H9 (cell line): ENCODE results near the gene DUSP5. TPM values are rescaled to one million over a fixed set of nuclear protein-coding genes. Genes with fewer than 3 reads are reported as not detected.

ENCODE experiments used
- DNase-seq: peaks from one replicate; pipeline ENCODE4 v3.0.0-alpha.2; 2017
- H2AFZ ChIP-seq: one replicate; pipeline ENCODE4 v1.6.1; 2013; ENCODE audit warnings: mild to moderate bottlenecking, low read length, control low read depth, moderate library complexity
- H2AK5ac ChIP-seq: 2 replicates; pipeline ENCODE4 v1.6.1; 2013; ENCODE audit warnings: low read length, control low read depth, mixed read lengths; ENCODE audit not compliant: insufficient read length
- H2BK120ac ChIP-seq: one replicate; pipeline ENCODE4 v1.6.1; 2013; ENCODE audit warnings: low read depth, mild to moderate bottlenecking, low read length, control low read depth, inconsistent platforms; ENCODE audit not compliant: poor library complexity, severe bottlenecking
- H2BK12ac ChIP-seq: 2 replicates; pipeline ENCODE4 v1.6.1; 2013; ENCODE audit warnings: low read length, control low read depth, mixed read lengths, low read depth; ENCODE audit not compliant: insufficient read length
- H2BK15ac ChIP-seq: 2 replicates; pipeline ENCODE4 v1.6.1; 2013; ENCODE audit warnings: low read depth, low read length, control low read depth
- H2BK20ac ChIP-seq: one replicate; pipeline ENCODE4 v1.6.1; 2013; ENCODE audit warnings: low read depth, mild to moderate bottlenecking, low read length, control low read depth, inconsistent platforms; ENCODE audit not compliant: poor library complexity, severe bottlenecking
- H2BK5ac ChIP-seq: 2 replicates; pipeline ENCODE4 v1.6.1; 2013; ENCODE audit warnings: low read length, control low read depth, mixed read lengths; ENCODE audit not compliant: insufficient read length
- H3K14ac ChIP-seq: 2 replicates; pipeline ENCODE4 v1.6.1; 2013; ENCODE audit warnings: low read length, control low read depth; ENCODE audit not compliant: insufficient read depth
- H3K18ac ChIP-seq: 2 replicates; pipeline ENCODE4 v1.6.1; 2013; ENCODE audit warnings: low read depth, mild to moderate bottlenecking, mixed read lengths, low read length, control low read depth; ENCODE audit not compliant: insufficient read length
- H3K23ac ChIP-seq: 2 replicates; pipeline ENCODE4 v1.6.1; 2013; ENCODE audit warnings: low read length, control low read depth, mixed read lengths, low read depth; ENCODE audit not compliant: insufficient read length
- H3K23me2 ChIP-seq: 2 replicates; pipeline ENCODE4 v1.6.1; 2013; ENCODE audit warnings: low read depth, mild to moderate bottlenecking, mixed read lengths, low read length, control low read depth; ENCODE audit not compliant: insufficient read length, poor library complexity, severe bottlenecking
- H3K27ac ChIP-seq: 2 replicates; pipeline ENCODE4 v1.5.1; 2013; ENCODE audit warnings: low read length, control low read depth, mixed read lengths, low read depth; ENCODE audit not compliant: insufficient read length
- H3K27me3 ChIP-seq: 2 replicates; pipeline ENCODE4 v1.6.1; 2013; ENCODE audit warnings: low read length, control low read depth, inconsistent platforms; ENCODE audit not compliant: insufficient read depth
- H3K4ac ChIP-seq: 2 replicates; pipeline ENCODE4 v1.6.1; 2013; ENCODE audit warnings: low read depth, mild to moderate bottlenecking, control low read depth, inconsistent platforms, low read length, moderate library complexity
- H3K4me1 ChIP-seq: 2 replicates; pipeline ENCODE4 v1.6.1; 2013; ENCODE audit warnings: low read length, control low read depth, inconsistent platforms; ENCODE audit not compliant: insufficient read depth
- H3K4me2 ChIP-seq: 2 replicates; pipeline ENCODE4 v1.6.1; 2013; ENCODE audit warnings: low read length, control low read depth, mixed read lengths; ENCODE audit not compliant: insufficient read length, insufficient read depth
- H3K56ac ChIP-seq: 2 replicates; pipeline ENCODE4 v1.6.1; 2013; ENCODE audit warnings: low read depth, mild to moderate bottlenecking, mixed read lengths, low read length, control low read depth; ENCODE audit not compliant: insufficient read length
- H3K79me1 ChIP-seq: 2 replicates; pipeline ENCODE4 v1.6.1; 2013; ENCODE audit warnings: low read depth, mild to moderate bottlenecking, moderate library complexity, low read length, control low read depth, inconsistent platforms; ENCODE audit not compliant: insufficient read depth, poor library complexity, severe bottlenecking
- H3K79me2 ChIP-seq: 2 replicates; pipeline ENCODE4 v1.6.1; 2013; ENCODE audit warnings: low read length, control low read depth, inconsistent platforms; ENCODE audit not compliant: insufficient read depth
- H3K9ac ChIP-seq: 2 replicates; pipeline ENCODE4 v1.6.1; 2013; ENCODE audit warnings: low read length, control low read depth, mixed read lengths; ENCODE audit not compliant: insufficient read length; ENCODE audit errors: extremely low read depth
- H3K9me3 ChIP-seq: one replicate; pipeline ENCODE4 v1.6.1; 2013; ENCODE audit warnings: low read depth, low read length, inconsistent platforms; ENCODE audit not compliant: control insufficient read depth
- H3T11ph ChIP-seq: one replicate; pipeline ENCODE4 v1.6.1; 2013; ENCODE audit warnings: mild to moderate bottlenecking, low read length, control low read depth, inconsistent platforms
- H4K20me1 ChIP-seq: one replicate; pipeline ENCODE4 v1.6.1; 2013; ENCODE audit not compliant: control insufficient read depth, insufficient read length, insufficient read depth
- H4K5ac ChIP-seq: 2 replicates; pipeline ENCODE4 v1.6.1; 2013; ENCODE audit warnings: low read depth, mild to moderate bottlenecking, mixed read lengths, low read length, control low read depth; ENCODE audit not compliant: insufficient read length
- H4K8ac ChIP-seq: replicated peaks from 2 replicates; pipeline ENCODE4 v1.6.1; 2013; ENCODE audit warnings: low read length, control low read depth, mixed read lengths, low read depth; ENCODE audit not compliant: insufficient read length
- H4K91ac ChIP-seq: 2 replicates; pipeline ENCODE4 v1.6.1; 2013; ENCODE audit warnings: low read depth, mild to moderate bottlenecking, moderate library complexity, mixed read lengths, low read length, control low read depth; ENCODE audit not compliant: insufficient read length
- H3K27ac Mint-ChIP-seq, 3 experiments: 2 replicates in 2 of 3; 3 replicates in 1 of 3; pipeline ENCODE4 v1.8.0; 2020 to 2021; ENCODE audit warnings: mixed read lengths in 3 of 3, mild to moderate bottlenecking in 1 of 3, moderate library complexity in 1 of 3
- H3K27me3 Mint-ChIP-seq: 2 replicates; pipeline ENCODE4 v1.8.0; 2021; ENCODE audit warnings: low read depth, mild to moderate bottlenecking, moderate library complexity, mixed read lengths
- H3K36me3 Mint-ChIP-seq, 3 experiments: 2 replicates in 2 of 3; 3 replicates in 1 of 3; pipeline ENCODE4 v1.8.0; 2020 to 2021; ENCODE audit warnings: low read depth in 3 of 3, mixed read lengths in 3 of 3; ENCODE audit not compliant: insufficient read depth in 1 of 3
- H3K4me1 Mint-ChIP-seq, 2 experiments: 2 replicates each; pipeline ENCODE4 v1.8.0; 2020; ENCODE audit warnings: mixed read lengths in 2 of 2
- H3K4me3 Mint-ChIP-seq, 2 experiments: 2 replicates in 1 of 2; 3 replicates in 1 of 2; pipeline ENCODE4 v1.8.0; 2020 to 2021; ENCODE audit warnings: mild to moderate bottlenecking in 2 of 2, mixed read lengths in 2 of 2, moderate library complexity in 1 of 2
- H3K9me3 Mint-ChIP-seq, 2 experiments: 2 replicates in 1 of 2; 3 replicates in 1 of 2; pipeline ENCODE4 v1.8.0; 2020; ENCODE audit warnings: mild to moderate bottlenecking in 2 of 2, mixed read lengths in 2 of 2, moderate library complexity in 1 of 2
- whole genome bisulfite sequencing: extraction: QIAGEN DNeasy Blood & Tissue Kit; methylation state at CpG from one replicate; pipeline ENCODE4 v1.1.7; 2013; ENCODE audit warnings: missing lambda C conversion rate, low lambda C conversion rate, mixed read lengths; ENCODE audit not compliant: insufficient read length; ENCODE audit errors: extremely low coverage; 5-methylcytosine and 5-hydroxymethylcytosine counted together
- total RNA-seq: library from RNA; stranded (reverse); gene quantifications from 2 replicates; pipeline ENCODE4 v1.2.1, GENCODE V29; 2021
- TF ChIP-seq, protein P1 (sequence below): fragments of 200-600 bp; sonication (generic); conservative IDR thresholded peaks from 3 replicates; pipeline ENCODE4 v1.8.0; 2021; ENCODE audit warnings: antibody characterized with exemption, mild to moderate bottlenecking

The DUSP5 gene
- total RNA-seq, 1 experiment from 2014 or later, result 29.3 TPM

DNA sequence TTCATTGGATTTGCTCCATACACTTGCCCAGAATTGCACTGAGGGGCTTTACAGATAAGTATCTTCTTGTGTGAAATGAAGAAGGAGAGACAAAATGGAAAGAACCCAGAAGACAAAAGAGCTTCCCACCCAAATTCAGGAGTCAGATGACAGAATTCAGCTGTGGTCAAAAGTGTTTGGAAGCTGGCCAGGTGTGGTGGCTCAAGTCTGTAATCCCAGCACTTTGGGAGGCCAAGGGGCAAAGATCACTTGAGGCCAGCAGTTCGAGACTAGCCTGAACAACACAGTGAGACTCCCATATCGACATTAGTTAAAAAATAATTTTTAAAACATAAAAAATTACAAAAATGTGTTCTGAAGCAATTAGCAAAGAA is 27.1 kb downstream of the DUSP5 start:
- H4K91ac ChIP-seq, result no peak overlapping the region
- H3K4me3 Mint-ChIP-seq, result no peak overlapping the region

More for the DNA sequence above, 27.1 kb downstream of the DUSP5 start:
- H3K4ac ChIP-seq, result no peak overlapping the region
- H2BK20ac ChIP-seq, result no peak overlapping the region
- WGBS, result no CpG with 5 or more reads among the region's 2 CpGs
- TF ChIP-seq, protein P1, sequence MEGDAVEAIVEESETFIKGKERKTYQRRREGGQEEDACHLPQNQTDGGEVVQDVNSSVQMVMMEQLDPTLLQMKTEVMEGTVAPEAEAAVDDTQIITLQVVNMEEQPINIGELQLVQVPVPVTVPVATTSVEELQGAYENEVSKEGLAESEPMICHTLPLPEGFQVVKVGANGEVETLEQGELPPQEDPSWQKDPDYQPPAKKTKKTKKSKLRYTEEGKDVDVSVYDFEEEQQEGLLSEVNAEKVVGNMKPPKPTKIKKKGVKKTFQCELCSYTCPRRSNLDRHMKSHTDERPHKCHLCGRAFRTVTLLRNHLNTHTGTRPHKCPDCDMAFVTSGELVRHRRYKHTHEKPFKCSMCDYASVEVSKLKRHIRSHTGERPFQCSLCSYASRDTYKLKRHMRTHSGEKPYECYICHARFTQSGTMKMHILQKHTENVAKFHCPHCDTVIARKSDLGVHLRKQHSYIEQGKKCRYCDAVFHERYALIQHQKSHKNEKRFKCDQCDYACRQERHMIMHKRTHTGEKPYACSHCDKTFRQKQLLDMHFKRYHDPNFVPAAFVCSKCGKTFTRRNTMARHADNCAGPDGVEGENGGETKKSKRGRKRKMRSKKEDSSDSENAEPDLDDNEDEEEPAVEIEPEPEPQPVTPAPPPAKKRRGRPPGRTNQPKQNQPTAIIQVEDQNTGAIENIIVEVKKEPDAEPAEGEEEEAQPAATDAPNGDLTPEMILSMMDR, result no peak
- peaks cover 4% of the 10 kb centered on the region for H3K23me2 ChIP-seq
- peaks cover 28 to 42% of the 10 kb centered on the region in 2 experiments for H3K4me1 Mint-ChIP-seq
- no peaks in the 10 kb centered on the region for H3K79me1 ChIP-seq
- H4K5ac ChIP-seq, result no peak overlapping the region
- H2AFZ ChIP-seq, result no peak overlapping the region
- H3K9ac ChIP-seq, result no peak overlapping the region
- no peak overlapping the region for H3K23ac ChIP-seq
- H3K27me3 Mint-ChIP-seq, result no peaks in the 10 kb centered on the region; the same call in 1 of the 2 replicates
- no peak overlapping the region for H2BK15ac ChIP-seq
- H3K27ac Mint-ChIP-seq, result no peak overlapping the region
- no peak overlapping the region for H4K8ac ChIP-seq
- no peaks in the 10 kb centered on the region for H3K9me3 ChIP-seq
- no peak overlapping the region for H2AK5ac ChIP-seq
- no peak overlapping the region for H3K27ac ChIP-seq
- no peaks in the 10 kb centered on the region for H3K9me3 Mint-ChIP-seq
- no peak for DNase-seq
- H2BK5ac ChIP-seq, result no peak overlapping the region
- no peak overlapping the region for H3K56ac ChIP-seq
- H3K27me3 ChIP-seq, result no peaks in the 10 kb centered on the region
- H3K18ac ChIP-seq, result no peak overlapping the region
- H3T11ph ChIP-seq, result no peak overlapping the region
- H3K14ac ChIP-seq, result no peak overlapping the region
- H2BK120ac ChIP-seq, result no peak overlapping the region
- no peaks in the 10 kb centered on the region for H4K20me1 ChIP-seq
- no peaks in the 10 kb centered on the region for H3K79me2 ChIP-seq
- no peaks in the 10 kb centered on the region for H3K36me3 Mint-ChIP-seq
- H3K4me1 ChIP-seq, result peaks cover 8% of the 10 kb centered on the region; the same call in 1 of the 2 replicates
- no peak overlapping the region for H2BK12ac ChIP-seq
- no peak overlapping the region for H3K4me2 ChIP-seq
